Left lung (tissue), 10 donors: Measurements from ENCODE around the gene BTBD9. TPM values are rescaled to one million over a fixed set of nuclear protein-coding genes. Genes with fewer than 3 reads are reported as not detected.

Experiments used
- ATAC-seq: fragments of 200-7000 bp; cut with Tn5 transposase; one replicate; pipeline ENCODE4 v1.9.1; 2020; ENCODE audit warnings: moderate library complexity
- DNase-seq, 4 donors: peaks; one replicate each; pipeline ENCODE4 v3.0.0-alpha.2; 2013 to 2020
- H3K27ac ChIP-seq, 2 donors: fragments of 200-600 bp; sonication (generic) in 1 of 2; one replicate each; pipeline versions ENCODE4 v1.5.0 to v1.8.0; 2020 to 2021
- H3K27me3 ChIP-seq, 2 donors: fragments of 200-600 bp; sonication (generic) in 1 of 2; one replicate each; pipeline versions ENCODE4 v1.5.0 to v1.8.0; 2020 to 2021
- H3K36me3 ChIP-seq, 2 donors: fragments of 200-600 bp; sonication (generic) in 1 of 2; one replicate each; pipeline versions ENCODE4 v1.5.0 to v1.8.0; 2020 to 2021
- H3K4me1 ChIP-seq, 2 donors: fragments of 200-600 bp; one replicate each; pipeline ENCODE4 v1.8.0; 2021
- H3K4me3 ChIP-seq, 2 donors: fragments of 200-600 bp; sonication (generic) in 1 of 2; one replicate each; pipeline versions ENCODE4 v1.5.0 to v1.8.0; 2020 to 2021; ENCODE audit warnings: mild to moderate bottlenecking in 1 of 2
- H3K9me3 ChIP-seq, 2 donors: fragments of 200-600 bp; sonication (generic) in 1 of 2; one replicate each; pipeline versions ENCODE4 v1.5.0 to v1.8.0; 2020 to 2021
- intact Hi-C, 2 donors: fragments of 100-400 bp; cut with DNase I; formaldehyde crosslinking; loops; one replicate each; pipeline versions ENCODE4 v1.11.2 to v1.14.2; 2022
- polyA plus RNA-seq, 6 donors: library from polyadenylated mRNA; unstranded; fragments of 120-200 nt; gene quantifications; one replicate each; pipeline ENCODE4 v1.2.1, GENCODE V29; 2013; ENCODE audit not compliant: insufficient read length in 6 of 6
- total RNA-seq, 2 donors: library from RNA; stranded (reverse); fragmentation: NEBNext Ultra II Directional; extraction: Animal tissue kit (Norgen Biotek cat#: 25700); gene quantifications; one replicate each; pipeline ENCODE4 v1.2.1, GENCODE V29; 2021
- TF ChIP-seq, protein P1 (sequence below), 2 donors: fragments of 200-600 bp; sonication (generic) in 1 of 2; IDR thresholded peaks; one replicate each; pipeline versions ENCODE4 v1.5.0 to v1.8.0; 2021; ENCODE audit warnings: antibody characterized with exemption in 2 of 2
- donor health status: DM: no; HTN: yes; CAD: no.
- donor health status: DM: no; HTN: no; CAD: no.

BTBD9 gene
- total and polyA plus RNA-seq, 8 donors = 14.2 to 44.0 (median 16.0) TPM

DNA sequence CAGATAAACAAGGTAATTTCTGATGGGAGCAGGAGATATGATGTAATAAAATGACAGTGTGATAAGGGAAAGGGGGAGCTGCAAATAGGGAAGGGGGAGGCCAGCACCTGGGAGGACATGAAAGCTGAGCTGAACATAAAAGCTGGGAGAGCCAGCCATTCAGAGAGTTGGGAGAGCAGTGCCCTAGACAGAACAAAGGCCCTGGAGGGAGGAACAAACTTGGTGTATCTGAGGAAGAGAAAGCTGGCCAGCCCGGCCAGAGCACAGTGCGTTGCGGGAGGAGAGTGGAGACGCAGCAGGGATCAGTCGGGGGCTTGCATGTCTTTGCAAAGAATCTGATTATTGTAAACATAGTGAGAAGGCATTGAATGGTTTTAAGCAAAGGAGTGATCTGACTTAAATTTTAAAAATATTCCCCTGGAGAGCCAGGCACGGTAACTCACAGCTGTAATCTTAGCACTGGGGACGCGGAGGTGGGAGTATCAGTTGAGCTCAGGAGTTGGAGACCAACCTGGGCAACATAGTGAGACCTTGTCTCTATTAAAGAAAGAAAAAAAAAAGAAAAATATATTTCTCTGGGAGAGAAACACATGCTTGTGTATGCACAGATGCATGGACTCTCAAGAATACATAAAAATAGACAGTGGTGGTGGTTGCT lies 502.0 kb downstream of the BTBD9 start:
- DNase-seq = no peak
- ATAC-seq = no peak
- intact Hi-C loops = no loop called here

DNA sequence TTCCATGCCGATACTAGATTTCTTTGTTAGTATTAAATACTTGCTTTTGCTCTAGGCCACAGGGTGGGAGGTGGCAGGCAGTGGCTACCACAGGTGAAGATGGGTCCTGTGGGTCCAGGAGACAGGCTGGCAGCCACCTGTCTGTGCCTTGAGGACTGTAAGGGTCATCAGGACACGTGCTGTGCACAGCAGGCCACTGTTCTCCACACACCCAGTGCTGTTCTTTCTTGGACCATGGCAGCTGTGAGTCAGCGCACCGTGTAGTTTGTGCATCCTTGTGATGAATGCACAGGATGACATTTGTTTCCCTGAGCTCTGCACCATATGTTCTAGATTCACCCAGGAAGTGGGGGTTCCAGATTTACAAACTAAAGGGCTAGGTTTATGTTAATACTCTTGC lies 503.2 kb downstream of the BTBD9 start:
- Histone ChIP-seq H3K36me3 (peaks cover 0 to 3% of the 10 kb centered on the region in 2 donors), H3K27me3 (no peaks in the 10 kb centered on the region), H3K27ac (no peak overlapping the region), H3K9me3 (no peaks in the 10 kb centered on the region), H3K4me1 (peaks cover 0 to under 1% of the 10 kb centered on the region in 2 donors), H3K4me3 (no peak overlapping the region)
- intact Hi-C loops = no loop called here
- ATAC-seq = no peak
- TF ChIP-seq, protein P1, sequence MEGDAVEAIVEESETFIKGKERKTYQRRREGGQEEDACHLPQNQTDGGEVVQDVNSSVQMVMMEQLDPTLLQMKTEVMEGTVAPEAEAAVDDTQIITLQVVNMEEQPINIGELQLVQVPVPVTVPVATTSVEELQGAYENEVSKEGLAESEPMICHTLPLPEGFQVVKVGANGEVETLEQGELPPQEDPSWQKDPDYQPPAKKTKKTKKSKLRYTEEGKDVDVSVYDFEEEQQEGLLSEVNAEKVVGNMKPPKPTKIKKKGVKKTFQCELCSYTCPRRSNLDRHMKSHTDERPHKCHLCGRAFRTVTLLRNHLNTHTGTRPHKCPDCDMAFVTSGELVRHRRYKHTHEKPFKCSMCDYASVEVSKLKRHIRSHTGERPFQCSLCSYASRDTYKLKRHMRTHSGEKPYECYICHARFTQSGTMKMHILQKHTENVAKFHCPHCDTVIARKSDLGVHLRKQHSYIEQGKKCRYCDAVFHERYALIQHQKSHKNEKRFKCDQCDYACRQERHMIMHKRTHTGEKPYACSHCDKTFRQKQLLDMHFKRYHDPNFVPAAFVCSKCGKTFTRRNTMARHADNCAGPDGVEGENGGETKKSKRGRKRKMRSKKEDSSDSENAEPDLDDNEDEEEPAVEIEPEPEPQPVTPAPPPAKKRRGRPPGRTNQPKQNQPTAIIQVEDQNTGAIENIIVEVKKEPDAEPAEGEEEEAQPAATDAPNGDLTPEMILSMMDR (IDR thresholded peaks at IDR 0.05) = no peak
- no peak for DNase-seq

More for the DNA sequence above, 502.0 kb downstream of the BTBD9 start:
- H3K36me3 ChIP-seq = peaks cover 0 to 3% of the 10 kb centered on the region in 2 donors
- TF ChIP-seq, protein P1 (IDR thresholded peaks at IDR 0.05) = no peak
- no peaks in the 10 kb centered on the region for H3K9me3 ChIP-seq
- peaks cover 0 to 7% of the 10 kb centered on the region in 2 donors for H3K4me1 ChIP-seq
- H3K27me3 ChIP-seq = no peaks in the 10 kb centered on the region
- no peak overlapping the region for H3K4me3 ChIP-seq
- no peak overlapping the region for H3K27ac ChIP-seq

DNA sequence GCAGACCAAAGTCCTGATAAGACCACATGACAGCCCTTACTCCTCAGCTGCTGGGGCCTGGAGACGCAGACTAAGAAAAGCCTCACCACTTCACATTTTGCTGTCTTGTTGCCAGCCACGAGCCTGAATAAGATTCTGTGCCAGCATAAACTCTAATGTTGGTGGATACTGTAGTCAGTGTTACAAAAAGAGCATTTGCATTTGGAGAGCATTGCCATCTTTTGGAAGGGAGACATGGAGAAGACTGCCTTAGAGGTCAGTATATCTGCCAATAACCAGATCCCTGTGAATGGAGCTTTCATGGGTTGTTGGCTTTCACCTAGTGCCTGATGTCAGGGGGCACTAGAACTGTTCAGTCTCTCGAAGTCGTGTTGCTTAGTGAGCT lies 505.0 kb downstream of the BTBD9 start:
- Histone ChIP-seq H3K9me3 (no peaks in the 10 kb centered on the region), H3K27ac (no peak overlapping the region), H3K4me3 (no peak overlapping the region), H3K27me3 (no peaks in the 10 kb centered on the region), H3K4me1 (peaks cover 0 to 7% of the 10 kb centered on the region in 2 donors), H3K36me3 (peaks cover 0 to 3% of the 10 kb centered on the region in 2 donors)
- intact Hi-C loops = no loop called here
- no peak for DNase-seq
- TF ChIP-seq, protein P1 (IDR thresholded peaks at IDR 0.05) = no peak
- ATAC-seq = peak; percentile 37

DNA sequence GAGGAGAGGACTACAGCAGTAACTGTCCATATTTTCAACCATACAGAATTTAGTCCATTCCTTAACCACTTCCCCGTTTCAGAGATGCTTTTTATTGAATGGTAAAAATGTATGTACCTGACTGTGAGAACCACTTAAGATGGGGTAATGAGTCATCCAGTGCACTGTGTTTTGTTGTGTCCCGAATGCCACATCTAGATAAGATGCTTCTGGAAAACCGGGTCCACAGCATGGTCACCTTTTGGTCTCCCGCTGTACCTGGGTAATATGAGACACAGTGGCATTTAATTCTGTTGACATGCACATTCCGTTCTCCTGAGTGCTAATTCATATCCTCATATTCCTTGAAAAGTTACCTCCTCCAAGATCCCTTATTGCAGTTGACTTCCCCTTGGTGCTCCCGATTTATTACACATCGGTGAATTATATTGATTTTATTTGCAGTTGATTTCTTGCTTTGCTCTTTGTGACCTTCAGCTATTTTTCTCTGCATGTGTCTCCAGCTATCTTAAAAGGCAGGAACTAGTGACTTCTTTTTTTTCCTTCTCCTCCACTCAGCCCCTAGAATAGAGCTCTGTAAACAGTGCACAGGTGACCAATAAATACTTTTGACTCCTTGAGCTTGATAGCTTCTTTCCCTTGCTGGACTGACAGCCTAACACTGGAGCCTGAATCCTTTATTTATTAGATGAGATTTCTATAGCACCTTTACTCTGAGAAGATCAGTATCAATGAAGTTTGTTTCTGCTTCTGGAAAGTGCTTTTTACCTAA lies 505.6 kb downstream of the BTBD9 start:
- Histone ChIP-seq H3K9me3 (no peaks in the 10 kb centered on the region), H3K27ac (no peak overlapping the region), H3K4me3 (no peak overlapping the region), H3K36me3 (peaks cover 0 to 3% of the 10 kb centered on the region in 2 donors), H3K4me1 (peaks cover 0 to 7% of the 10 kb centered on the region in 2 donors), H3K27me3 (no peaks in the 10 kb centered on the region)
- DNase-seq (no peak), ATAC-seq (peak; percentile 78)
- TF ChIP-seq, protein P1 (IDR thresholded peaks at IDR 0.05) = no peak
- intact Hi-C loops = no loop called here

DNA sequence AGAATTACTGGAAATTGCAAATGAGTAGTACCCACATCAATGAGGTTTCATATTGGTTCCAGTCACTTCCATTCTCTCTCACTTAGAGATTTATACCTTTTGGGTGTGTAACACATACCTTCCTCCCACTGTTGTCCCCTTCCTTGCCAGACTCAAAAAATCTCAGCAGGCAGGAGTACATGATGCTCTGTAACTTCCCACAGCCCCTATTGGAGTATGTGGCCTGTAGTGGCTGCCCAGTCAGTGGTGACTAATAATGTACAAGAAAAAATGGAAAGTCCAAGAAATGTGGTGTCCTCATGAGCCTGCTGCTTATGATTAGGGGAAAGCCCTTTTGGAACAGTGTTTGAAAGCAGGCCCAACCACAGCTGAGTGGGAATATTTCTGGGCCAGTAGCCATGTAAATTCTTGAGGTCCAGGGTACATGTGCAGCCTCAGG lies 508.2 kb downstream of the BTBD9 start:
- no peaks in the 10 kb centered on the region for H3K9me3 ChIP-seq
- H3K4me3 ChIP-seq = no peak overlapping the region
- peaks cover 0 to 7% of the 10 kb centered on the region in 2 donors for H3K4me1 ChIP-seq
- intact Hi-C loops = no loop called here
- H3K36me3 ChIP-seq = peaks cover 0 to 3% of the 10 kb centered on the region in 2 donors
- ATAC-seq = peak; percentile 68
- peak overlapping the region in 1 of 2 donors; percentile 21 for H3K27ac ChIP-seq
- no peaks in the 10 kb centered on the region for H3K27me3 ChIP-seq
- peak in 1 of 4 donors; percentile 27 for DNase-seq
- TF ChIP-seq, protein P1 (IDR thresholded peaks at IDR 0.05) = no peak
